HG03066 (cell line): ENCODE data around the gene PEX14.

Source experiments
- ATAC-seq: cut with Tn5 transposase; IDR thresholded peaks from one replicate; pipeline ENCODE4 v1.9.1; 2021; ENCODE audit warnings: low read depth; ENCODE audit not compliant: unreplicated experiment

The PEX14 gene

GRCh38 chr1:10657088-10657847, 182.5 kb downstream of the PEX14 start:
- ATAC-seq, result no peak

- ATAC-seq, result no peak
Measured at GRCh38 chr1:10658396-10659066, 183.8 kb downstream of the PEX14 start.

GRCh38 chr1:10659218-10659617, 184.5 kb downstream of the PEX14 start:
- no peak for ATAC-seq

- ATAC-seq, result no peak
Measured at GRCh38 chr1:10659646-10660540, 185.1 kb downstream of the PEX14 start.

- ATAC-seq, result no peak
Measured at GRCh38 chr1:10661453-10661852, 186.7 kb downstream of the PEX14 start.

GRCh38 chr1:10662090-10662688, 187.4 kb downstream of the PEX14 start:
- no peak for ATAC-seq

GRCh38 chr1:10662824-10663677, 188.3 kb downstream of the PEX14 start:
- ATAC-seq, result no peak

GRCh38 chr1:10663678-10664035, 188.9 kb downstream of the PEX14 start:
- ATAC-seq, result no peak

GRCh38 chr1:10664251-10664650, 189.5 kb downstream of the PEX14 start:
- no peak for ATAC-seq

GRCh38 chr1:10665226-10665625, 190.5 kb downstream of the PEX14 start:
- no peak for ATAC-seq

GRCh38 chr1:10665930-10666850, 191.4 kb downstream of the PEX14 start:
- ATAC-seq, result no peak

GRCh38 chr1:10667861-10668761, 193.4 kb downstream of the PEX14 start:
- no peak for ATAC-seq

GRCh38 chr1:10669570-10669969, 194.8 kb downstream of the PEX14 start:
- ATAC-seq, result no peak

- ATAC-seq, result no peak
Measured at GRCh38 chr1:10670190-10670589, 195.4 kb downstream of the PEX14 start.

GRCh38 chr1:10671090-10671489, 196.3 kb downstream of the PEX14 start:
- no peak for ATAC-seq

- no peak for ATAC-seq
Measured at GRCh38 chr1:10671622-10672342, 197.0 kb downstream of the PEX14 start.

GRCh38 chr1:10672343-10673050, 197.7 kb downstream of the PEX14 start:
- ATAC-seq, result no peak
